NOMO-1 treated with DMSO at 0.1 percent for 48 hours (cell line): ENCODE data around the gene PAX3.

Experiments used
- DNase-seq: peaks from one replicate; lab custom pipeline; 2025; ENCODE audit not compliant: unreplicated experiment; lab: John Stamatoyannopoulos, UW

Gene PAX3

DNA sequence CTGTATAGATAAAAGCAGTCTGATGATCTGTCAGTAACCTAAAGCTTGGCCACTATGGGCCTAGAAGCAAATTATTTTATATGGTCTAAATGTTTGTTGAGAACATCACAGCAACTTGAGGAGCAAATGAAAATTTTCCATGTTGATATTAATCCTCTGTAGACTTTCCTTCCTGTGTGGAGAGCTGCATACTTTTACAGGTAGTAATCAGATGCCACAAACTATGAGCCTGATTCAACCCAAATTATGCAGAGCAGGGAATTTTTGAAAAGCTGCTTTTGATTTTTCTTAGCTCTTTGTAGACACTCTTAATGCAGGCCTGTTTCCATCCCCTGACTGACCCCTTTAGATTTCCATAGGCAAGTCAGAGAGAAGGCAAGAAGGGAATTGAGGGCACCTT lies 17.3 kb downstream of the PAX3 start:
- DNase-seq = no peak

DNA sequence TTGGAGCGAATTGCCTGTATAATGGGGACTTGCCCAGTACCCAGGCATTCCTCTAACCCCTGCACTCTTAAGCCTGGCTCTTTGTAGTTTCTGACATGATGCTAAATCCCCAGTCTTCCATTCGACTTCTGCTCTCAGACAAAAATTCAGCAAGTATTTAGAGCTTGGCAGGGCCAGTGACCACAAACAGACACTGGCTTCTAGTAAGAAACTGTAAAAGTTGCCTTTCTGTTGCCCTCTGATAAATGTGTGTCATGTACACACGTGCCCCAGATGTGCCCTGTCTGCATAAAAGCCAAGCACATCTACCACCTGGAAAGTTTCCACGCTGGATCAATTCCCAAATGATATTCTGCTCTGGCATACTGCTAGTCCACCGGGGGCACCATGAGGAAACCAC lies 18.0 kb downstream of the PAX3 start:
- no peak for DNase-seq

DNA sequence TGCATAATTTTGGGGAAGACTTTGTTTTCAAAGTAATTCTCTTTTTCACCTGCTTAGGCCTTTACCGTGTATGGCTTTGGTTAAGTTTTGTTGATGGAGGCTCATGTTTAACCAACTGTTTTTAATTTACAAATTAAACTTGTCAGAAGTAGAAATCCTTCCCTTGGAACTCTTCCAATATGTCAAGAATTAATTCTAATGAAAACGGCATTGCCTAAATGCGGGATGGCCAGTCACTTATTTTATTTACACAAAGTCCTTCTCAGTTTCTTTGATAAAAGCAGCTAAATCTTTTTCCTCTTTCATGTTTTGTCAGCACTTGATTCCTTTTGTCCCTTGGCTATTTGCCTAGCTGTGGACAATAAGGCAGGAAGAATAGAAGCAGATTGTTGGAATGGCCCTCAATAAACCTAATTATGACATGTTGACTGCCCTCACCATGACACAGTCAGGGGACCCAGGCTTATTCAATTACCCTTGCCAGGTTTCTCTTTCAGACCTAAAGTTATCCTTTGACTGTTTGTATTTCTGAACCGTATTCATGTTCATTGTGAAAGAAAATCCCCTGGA lies 26.3 kb downstream of the PAX3 start:
- DNase-seq = no peak

DNA sequence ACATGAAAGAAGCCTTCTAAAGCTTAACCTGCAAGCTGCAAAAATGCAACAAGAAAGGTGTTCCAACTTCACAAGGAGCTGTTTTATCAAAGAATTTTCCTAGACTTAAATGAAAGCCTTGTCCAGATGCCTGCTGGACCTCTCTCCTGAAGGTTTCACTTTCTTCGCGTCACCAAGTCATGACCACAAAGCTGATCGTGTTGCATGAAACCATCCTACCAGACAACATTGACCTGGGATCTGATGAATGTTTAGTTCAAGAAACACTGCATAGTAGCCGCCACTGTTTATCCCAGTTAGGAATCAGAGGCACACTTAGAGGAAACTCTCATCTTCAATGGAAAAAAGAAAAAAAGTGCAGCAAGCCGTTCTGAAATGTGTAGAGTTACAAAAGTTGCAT lies 26.9 kb downstream of the PAX3 start:
- DNase-seq = no peak

DNA sequence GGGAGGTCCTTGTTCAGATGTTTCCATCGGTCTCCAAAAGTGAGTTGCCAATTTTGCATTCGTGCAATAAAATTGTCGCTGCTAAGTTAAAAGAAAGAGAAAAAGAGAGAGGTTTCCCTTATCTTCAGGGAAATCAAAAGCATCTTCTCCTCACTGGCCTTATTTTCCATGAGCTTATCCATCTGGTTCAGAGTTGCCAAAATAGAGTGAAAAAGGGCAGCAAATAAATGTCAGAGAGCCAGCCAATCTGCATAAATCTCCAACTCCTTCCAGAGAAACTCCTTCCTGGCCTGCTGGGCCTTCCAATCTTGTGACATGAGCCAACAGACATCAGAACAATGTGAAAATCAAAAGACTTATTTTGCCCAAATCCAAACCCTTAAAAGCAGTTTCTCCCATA lies 28.4 kb downstream of the PAX3 start:
- DNase-seq = no peak

DNA sequence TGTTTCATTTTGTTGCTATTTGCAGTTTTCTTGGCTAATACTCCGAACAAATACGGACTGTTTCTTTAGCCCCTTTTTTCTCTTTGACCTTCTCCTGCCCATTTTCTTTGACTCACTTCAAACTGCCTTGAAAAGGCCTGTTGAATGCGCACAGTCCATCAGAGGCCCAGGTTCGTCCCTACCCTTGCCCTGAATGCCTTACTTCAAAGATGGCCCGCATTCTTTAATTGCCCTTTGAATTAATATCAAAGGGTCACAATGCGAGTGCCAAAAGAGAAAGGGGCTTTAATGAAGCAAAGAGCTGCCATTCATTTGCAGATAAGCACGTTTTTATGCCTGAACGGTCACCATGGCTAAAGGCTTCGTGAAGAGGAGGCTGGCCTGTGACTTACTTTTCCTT lies 29.7 kb downstream of the PAX3 start:
- no peak for DNase-seq

DNA sequence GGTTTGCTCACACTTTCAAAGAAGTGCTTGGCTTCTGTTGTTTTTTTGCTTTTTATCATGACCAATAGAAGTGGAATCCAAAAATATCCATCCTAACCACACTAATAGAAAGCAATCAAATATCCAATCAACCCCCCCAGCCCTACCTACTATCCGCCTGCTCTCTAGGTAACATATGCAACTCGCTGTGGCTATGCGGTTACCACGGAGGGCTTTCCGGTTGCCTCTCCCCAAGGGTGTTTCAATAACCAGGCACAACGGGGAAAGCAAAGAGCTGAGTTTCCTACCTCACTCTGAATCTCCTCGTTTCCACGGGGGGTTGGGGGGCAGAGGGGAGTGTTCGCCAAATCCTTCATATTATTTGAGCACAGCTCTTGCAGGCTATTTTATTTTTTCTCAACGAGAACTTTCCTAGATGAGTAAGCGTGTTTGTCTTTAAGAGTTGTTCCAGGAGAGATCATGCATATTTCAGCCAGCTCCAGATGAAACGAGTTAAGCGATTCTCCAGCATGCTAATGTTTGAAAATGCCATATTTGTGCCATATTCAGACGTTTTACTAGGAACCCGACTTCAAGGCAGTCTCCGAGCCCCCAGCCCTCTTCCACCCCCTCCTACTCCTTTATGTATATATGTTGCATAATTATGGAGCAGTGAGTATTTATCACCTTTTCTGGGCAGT lies 30.3 kb downstream of the PAX3 start:
- no peak for DNase-seq

DNA sequence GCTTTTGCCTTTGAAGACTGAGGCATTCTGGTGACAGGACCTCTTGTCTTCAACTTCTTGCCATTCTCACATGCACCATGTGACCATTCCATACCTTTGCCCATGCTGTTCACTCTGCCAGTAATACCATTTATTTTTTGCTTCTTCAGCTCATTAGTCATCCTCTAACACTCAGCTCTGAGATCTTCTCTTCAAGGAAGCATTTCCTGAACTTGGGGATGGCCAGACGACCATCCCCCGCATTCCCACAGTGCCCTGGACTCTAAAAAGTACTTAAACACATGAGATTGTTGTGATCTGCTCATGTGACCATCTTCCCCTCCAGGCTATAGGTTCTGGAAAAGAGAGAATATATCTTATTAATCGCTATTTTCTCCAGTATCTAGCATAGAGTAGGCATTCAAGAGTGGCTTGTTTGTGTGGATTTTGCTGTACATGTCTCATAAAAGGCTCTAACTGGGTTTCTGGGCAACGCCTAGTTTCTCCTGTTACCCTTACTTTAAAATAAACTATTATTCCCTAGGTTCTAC lies 33.9 kb downstream of the PAX3 start:
- no peak for DNase-seq

DNA sequence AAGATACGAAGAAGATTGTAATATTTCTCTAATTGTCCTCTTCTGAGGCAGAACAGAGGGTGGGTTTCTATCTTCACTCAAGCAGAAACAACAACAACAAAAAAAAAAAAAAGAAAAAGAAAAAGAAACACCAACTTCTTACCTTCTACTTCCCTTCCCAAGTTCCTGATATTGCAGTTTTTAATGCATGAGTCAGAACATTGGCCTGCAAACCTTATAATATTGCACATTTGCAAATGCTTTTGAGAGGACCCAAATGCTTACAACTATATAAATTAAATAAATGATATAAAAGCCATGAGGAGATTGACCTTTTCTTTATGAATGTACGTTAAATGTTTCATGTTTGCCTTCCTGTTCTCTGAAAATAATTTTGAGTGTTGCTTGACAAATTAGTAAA lies 37.3 kb downstream of the PAX3 start:
- DNase-seq = no peak

DNA sequence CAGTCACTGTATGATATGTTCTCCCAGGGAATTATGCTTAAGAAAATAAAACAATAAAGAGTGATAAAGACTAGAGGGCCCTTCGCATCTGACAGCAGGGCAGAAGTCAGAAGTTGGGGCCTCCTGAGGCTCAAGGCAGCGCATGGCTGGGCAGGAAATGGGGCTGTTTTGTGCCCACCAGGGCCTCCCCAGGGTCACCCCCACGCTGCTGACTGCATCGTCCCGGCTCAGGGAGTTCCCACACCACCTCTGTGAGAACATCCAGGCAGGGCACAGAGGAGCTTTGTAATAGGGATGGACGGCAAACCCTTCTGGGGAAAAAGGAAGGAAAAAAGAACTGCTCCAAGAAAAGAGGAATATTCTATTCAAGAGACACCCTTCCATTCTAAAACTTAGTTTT lies 41.2 kb downstream of the PAX3 start:
- no peak for DNase-seq

DNA sequence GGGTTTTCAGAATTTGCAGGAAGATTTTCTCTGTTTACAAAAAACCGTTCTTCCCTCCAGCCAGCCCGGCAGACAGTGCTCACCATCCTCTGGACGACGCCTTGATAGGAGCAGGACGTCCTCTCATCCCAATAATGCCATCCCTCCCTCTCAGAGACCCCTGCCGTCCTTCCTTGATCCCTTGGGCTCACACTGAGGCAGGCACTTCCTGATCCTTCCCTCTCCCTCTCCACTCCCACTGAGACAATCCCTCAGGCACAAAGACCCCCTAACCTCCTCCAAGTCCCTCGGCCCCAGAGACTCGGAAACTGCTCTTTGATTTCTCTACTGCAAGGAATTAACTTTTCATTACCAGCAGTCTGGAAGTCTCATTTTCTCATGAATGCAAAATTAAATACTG lies 42.5 kb downstream of the PAX3 start:
- no peak for DNase-seq

DNA sequence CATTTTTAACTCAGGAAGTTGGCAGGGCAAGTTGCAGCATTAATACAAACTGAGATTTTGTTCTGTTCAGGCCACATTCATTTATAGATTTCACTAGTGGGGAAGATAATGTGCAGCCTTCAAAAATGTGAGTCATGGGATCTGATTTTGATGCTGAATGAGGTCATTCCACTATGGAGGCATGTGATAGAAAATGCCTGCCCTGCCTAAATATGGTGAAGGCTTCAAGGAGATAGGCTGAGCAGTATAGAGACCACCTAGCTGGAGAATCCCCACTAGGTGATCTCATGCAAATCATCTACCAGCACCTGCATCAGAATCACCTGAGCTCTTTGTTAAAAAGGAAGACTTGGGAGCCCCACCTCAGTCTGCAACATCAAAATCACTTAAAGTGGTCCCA lies 43.7 kb downstream of the PAX3 start:
- no peak for DNase-seq

DNA sequence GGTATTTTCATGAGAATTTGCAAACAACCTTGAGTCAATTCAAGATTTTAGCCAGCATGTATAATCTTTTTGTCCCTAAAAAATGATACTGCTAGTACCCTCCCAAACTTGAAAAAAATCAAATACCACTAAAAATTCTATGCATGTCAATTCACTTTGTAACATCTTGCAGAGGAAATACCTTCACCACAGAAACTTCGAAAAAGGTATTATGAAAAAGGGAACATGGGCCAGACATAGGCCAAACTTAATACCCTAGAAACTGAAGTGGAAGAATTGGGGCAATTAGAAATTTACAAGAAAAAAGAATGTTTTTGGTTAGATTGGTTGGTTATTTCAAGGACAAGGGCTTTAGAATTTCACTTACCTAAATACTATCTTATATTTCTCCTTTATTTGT lies 48.5 kb downstream of the PAX3 start:
- DNase-seq = no peak

DNA sequence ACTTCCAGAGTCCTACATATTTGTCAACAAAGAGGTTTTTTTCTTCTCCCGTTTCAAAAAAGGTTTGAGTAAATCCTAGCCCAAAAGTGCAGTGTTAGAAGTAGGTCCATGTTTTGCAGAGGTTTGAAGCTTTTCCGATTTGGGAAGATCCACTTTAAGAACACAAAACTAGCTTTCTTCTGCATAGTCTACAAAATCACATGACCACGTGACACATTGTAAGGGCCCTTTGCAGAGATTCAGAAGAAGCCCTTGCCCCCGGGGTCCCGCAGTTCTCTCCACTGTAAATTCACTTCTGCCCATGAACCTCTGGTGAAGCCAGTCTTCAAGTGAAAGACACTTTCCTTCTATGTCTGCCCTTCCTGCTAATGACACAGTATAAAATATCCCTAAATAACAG lies 49.4 kb downstream of the PAX3 start:
- no peak for DNase-seq

DNA sequence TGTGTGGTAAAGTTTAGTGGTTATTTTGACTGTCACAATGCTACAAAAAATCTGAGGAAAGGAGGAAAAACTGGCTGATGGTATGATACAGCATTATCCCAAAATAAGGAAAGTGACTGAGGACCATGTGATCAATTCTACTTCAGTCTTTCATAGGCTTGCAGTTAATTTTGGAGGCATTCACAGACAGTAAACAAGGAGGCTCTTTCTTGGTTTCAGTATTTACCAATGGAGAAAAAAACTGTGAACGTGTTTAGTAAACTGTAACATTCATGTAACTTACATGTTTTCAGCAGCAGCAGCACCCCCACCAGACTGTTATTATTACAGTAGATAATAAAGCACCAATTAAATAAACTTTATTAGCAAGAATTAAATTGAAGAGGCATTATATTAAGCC lies 50.0 kb downstream of the PAX3 start:
- DNase-seq = no peak

DNA sequence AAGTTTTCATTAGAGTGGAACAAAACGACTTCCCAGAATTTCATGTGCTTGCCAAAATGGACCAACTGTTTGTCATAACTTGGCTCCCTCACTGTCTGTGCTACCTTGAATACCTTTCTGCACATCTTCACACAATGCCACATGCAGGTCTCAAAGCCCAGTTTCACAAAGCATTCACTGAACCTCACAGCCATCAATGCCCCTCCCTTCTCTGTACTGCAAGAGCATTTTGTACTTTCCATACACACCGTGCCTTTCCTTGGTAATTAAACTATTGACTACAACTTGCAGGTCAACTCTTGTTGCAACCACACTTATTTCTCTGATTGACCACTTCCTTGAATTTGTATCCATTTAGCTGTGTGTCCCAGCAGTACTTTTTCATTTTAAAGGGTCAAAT lies 50.5 kb downstream of the PAX3 start:
- no peak for DNase-seq

DNA sequence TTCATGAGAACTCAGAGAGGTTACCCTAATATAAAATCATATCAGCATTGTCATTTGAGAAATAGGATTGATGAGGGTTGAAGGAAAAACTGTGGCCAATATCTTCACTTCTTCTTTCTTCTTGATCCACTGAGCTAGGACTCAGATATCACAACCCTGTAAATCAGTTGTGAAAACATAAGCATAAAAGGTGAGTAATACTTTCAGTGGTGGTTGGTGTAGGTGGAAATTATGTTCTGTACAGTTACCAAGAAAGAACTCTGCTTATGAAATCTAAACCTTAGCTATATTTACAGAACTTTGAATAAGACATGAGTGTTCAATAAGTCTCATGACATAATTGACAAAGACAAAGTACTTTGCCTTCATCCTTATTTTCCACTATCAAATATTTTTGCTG lies 56.3 kb downstream of the PAX3 start:
- DNase-seq = no peak

DNA sequence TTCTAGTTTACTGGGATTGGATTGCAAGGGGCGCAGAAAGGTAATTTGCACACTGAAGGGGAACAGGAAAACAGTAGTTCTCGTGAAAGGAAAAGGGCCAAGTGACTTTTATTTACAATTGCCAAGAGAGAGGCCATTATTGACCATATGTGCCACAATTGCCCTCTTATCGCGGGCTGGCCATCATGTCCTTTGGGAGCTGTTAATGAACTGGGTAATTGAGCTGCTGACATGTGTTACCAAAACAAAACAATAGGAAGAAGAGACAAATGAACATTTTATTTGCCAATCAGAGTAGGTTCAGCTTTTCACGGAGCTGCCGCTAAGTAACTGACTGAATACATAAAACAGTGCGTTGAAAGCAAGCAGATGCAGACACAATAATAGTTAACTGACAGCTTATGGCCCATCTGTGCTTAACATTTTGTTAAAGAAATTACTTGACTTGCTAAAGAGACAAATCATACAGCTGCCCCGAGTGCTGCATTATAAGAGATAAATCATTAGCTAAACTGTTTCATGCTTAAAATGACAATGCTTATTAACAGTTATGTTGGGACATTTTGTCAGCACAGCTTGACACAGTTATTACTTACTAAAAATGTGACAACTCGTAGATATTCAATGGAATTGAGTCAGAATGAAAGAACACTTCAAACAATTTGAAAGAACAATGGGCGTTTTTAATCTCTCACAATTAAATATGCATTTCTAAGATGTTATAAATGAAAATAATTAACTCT lies 57.5 kb downstream of the PAX3 start:
- DNase-seq = no peak

DNA sequence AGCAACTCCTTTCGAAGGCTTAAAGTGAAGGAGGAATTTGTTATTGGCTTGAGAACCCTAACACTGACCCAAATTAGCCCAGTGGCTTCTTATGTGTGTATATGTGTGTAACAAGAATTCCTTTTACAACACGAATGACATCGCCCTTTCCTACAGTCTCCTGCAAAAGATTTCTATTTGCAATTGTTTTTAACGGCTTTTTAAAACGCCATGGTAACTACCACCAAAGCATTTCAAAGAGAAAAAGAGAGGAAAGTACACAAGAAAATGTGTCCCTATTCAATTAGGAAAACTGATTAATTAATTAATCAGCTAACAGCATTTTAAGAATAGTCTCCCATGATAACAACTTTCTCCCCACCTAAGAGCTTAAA lies 58.1 kb downstream of the PAX3 start:
- DNase-seq = no peak

DNA sequence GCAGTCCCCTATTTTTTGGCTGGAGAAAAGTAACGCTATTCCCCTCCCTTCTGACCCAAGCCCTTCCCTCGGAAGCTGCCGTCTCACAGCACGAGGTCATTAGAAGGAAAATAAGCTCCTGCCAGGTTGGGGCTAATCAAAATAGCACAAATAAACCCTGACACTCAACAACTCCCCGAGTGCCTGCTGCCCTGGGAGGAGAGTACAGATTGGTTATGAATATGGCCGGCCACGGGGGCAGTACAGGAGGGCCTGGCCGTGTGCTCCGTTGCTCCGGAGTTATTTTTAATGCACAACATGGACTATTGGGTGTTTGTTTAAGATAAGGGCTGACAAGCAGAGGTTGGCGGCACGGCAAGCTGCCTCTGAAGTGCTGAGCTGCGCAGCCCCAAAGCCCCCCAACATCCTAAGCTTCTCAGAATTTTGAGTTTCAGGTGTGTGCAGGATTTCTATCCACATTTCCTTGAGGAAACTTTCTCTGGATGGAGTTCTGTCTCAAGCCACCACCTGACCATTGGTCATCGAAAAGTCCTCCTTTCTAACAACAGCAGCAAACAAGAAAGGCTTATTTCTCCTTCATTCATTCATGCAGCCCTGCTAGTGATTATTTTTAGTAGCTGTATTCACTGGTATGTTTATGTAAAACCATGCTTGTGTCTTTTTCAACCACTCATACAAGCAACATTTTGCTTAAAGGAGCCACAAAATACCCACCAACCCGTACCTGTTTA lies 58.7 kb downstream of the PAX3 start:
- no peak for DNase-seq

DNA sequence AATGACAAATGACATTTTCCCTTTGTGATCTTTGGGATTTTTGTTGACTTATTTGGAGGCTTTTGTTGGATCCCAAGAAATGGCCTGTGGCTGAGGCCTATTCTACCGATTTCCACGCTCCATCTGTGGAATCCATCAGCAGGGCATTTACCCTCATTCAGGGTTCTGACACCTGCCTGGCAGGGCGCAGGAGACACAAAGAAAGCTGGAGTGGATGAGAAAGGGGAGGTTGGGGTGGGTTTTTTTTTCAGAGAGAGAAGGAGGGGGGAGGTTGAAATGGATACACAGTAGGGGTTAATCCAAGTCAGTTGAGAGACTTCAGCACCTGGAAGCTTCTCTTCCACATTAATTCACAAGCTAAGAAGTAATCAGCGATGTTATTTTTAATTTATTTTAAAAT lies 59.7 kb downstream of the PAX3 start:
- no peak for DNase-seq

DNA sequence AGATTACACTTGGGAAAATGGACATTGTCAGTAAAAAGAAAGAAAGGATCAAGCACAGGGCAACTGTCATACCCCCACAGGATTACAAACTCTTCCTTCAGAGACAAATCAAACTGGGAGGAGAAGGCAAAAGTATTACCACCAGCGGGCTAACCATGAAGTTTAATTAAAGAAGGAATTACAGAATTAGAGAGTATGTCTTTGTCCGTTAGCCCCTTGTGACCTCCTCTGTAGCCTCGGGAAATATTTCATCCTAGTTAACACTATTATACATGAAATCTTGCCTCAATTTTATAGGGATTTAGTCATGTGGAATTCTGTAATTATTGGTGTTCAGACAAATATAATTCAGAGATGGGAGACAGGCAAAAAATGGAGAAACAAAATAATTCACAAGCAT lies 60.7 kb downstream of the PAX3 start:
- DNase-seq = no peak
